Measurements from ENCODE around the gene CACNA1D.

GRCh38 chr3:53790470-53790869, 296.1 kb downstream of the CACNA1D start:
- TF ChIP-seq TARDBP (IDR thresholded peaks at IDR 0.05), result no peak
- TF ChIP-seq FOXA1 (IDR thresholded peaks at IDR 0.05), result no peak
- TF ChIP-seq SUZ12 (IDR thresholded peaks at IDR 0.05), result no peak

Data from HEK293T (cell line).